ENCODE measurements around the gene TMEM255B.
A peak's percentile ranks its signal among the peaks of the same experiment; 100 is the strongest.
"Not testable (repeated sequence)": the region's sequence is repeated elsewhere in the genome, so short reads cannot be mapped to it uniquely, and the experiment has no call there.

TMEM255B gene

GRCh38 chr13:113750554-113751399 is 8.2 kb upstream of the TMEM255B start:
- DNase-seq = no peak
- Histone ChIP-seq H3K4me3 (ENCODE audit: insufficient read depth in 1 of 2, low read depth in 1 of 2, low read length in 2 of 2) (no peak overlapping the region), H2BK15ac (ENCODE audit: low read depth, poor library complexity, severe bottlenecking) (no peak overlapping the region), H3K9me3 (ENCODE audit: control insufficient read depth, low read length) (no peaks in the 10 kb centered on the region), H3K23ac (ENCODE audit: low read length in 2 of 2) (no peak overlapping the region), H4K91ac (ENCODE audit: low read length) (peak overlapping the region; percentile 73), H3K27me3 (ENCODE audit: control insufficient read depth in 1 of 2, insufficient read depth in 1 of 2, low read length in 2 of 2) (peaks cover 20 to 58% of the 10 kb centered on the region in 2 experiments), H2BK120ac (ENCODE audit: low read depth, low read length) (no peak overlapping the region), H3K27ac (ENCODE audit: low read length, poor library complexity, severe bottlenecking) (no peak overlapping the region), H3K18ac (ENCODE audit: low read depth in 1 of 2, low read length in 2 of 2) (no peak overlapping the region), H3K9ac (ENCODE audit: low read length) (no peak overlapping the region), H3K4ac (ENCODE audit: low read depth in 1 of 2, low read length in 2 of 2) (peak overlapping the region in 1 of 2 experiments; percentile 35), H2BK12ac (ENCODE audit: low read length in 2 of 2) (no peak overlapping the region), H3K79me1 (replicated peaks; ENCODE audit: low read length, poor library complexity, severe bottlenecking) (no peaks in the 10 kb centered on the region), H3K14ac (ENCODE audit: low read length in 2 of 2) (no peak overlapping the region), H2AK5ac (ENCODE audit: low read length, severe bottlenecking) (no peak overlapping the region), H2BK5ac (ENCODE audit: low read depth, low read length, poor library complexity, severe bottlenecking) (no peak overlapping the region), H3K36me3 (ENCODE audit: control insufficient read depth in 1 of 2, insufficient read depth in 2 of 2, low read depth in 1 of 2, low read length in 2 of 2) (no peaks in the 10 kb centered on the region), H4K8ac (ENCODE audit: low read length) (no peak overlapping the region), H2AFZ (ENCODE audit: low read depth, low read length) (no peak overlapping the region), H3K4me1 (ENCODE audit: control insufficient read depth, insufficient read depth, low read depth, low read length) (peaks cover 3% of the 10 kb centered on the region), H3K4me2 (ENCODE audit: low read length, poor library complexity, severe bottlenecking) (no peak overlapping the region)
- WGBS = 91% methylated on average over 23 of the region's 23 CpGs

GRCh38 chr13:113751491-113751890 is 7.5 kb upstream of the TMEM255B start:
- H2BK120ac ChIP-seq (ENCODE audit: low read depth, low read length) = no peak overlapping the region
- H2BK15ac ChIP-seq (ENCODE audit: low read depth, poor library complexity, severe bottlenecking) = no peak overlapping the region
- H2BK5ac ChIP-seq (ENCODE audit: low read depth, low read length, poor library complexity, severe bottlenecking) = no peak overlapping the region
- no peak overlapping the region for H3K9ac ChIP-seq (ENCODE audit: low read length)
- H3K4ac ChIP-seq (ENCODE audit: low read depth in 1 of 2, low read length in 2 of 2) = no peak overlapping the region
- H3K4me3 ChIP-seq (ENCODE audit: insufficient read depth in 1 of 2, low read depth in 1 of 2, low read length in 2 of 2) = no peak overlapping the region
- no peak overlapping the region for H3K4me2 ChIP-seq (ENCODE audit: low read length, poor library complexity, severe bottlenecking)
- H3K9me3 ChIP-seq (ENCODE audit: control insufficient read depth, low read length) = no peaks in the 10 kb centered on the region
- H4K91ac ChIP-seq (ENCODE audit: low read length) = no peak overlapping the region
- no peak for DNase-seq
- no peak overlapping the region for H3K14ac ChIP-seq (ENCODE audit: low read length in 2 of 2)
- peaks cover 4% of the 10 kb centered on the region for H3K4me1 ChIP-seq (ENCODE audit: control insufficient read depth, insufficient read depth, low read depth, low read length)
- no peak overlapping the region for H3K23ac ChIP-seq (ENCODE audit: low read length in 2 of 2)
- H3K36me3 ChIP-seq (ENCODE audit: control insufficient read depth in 1 of 2, insufficient read depth in 2 of 2, low read depth in 1 of 2, low read length in 2 of 2) = no peaks in the 10 kb centered on the region
- no peaks in the 10 kb centered on the region for H3K79me1 ChIP-seq (replicated peaks; ENCODE audit: low read length, poor library complexity, severe bottlenecking)
- H2AK5ac ChIP-seq (ENCODE audit: low read length, severe bottlenecking) = no peak overlapping the region
- no peak overlapping the region for H2AFZ ChIP-seq (ENCODE audit: low read depth, low read length)
- H3K27ac ChIP-seq (ENCODE audit: low read length, poor library complexity, severe bottlenecking) = no peak overlapping the region
- peaks cover 20 to 58% of the 10 kb centered on the region in 2 experiments for H3K27me3 ChIP-seq (ENCODE audit: control insufficient read depth in 1 of 2, insufficient read depth in 1 of 2, low read length in 2 of 2)
- no peak overlapping the region for H3K18ac ChIP-seq (ENCODE audit: low read depth in 1 of 2, low read length in 2 of 2)
- 96% methylated on average over 18 of the region's 19 CpGs for WGBS
- no peak overlapping the region for H4K8ac ChIP-seq (ENCODE audit: low read length)
- no peak overlapping the region for H2BK12ac ChIP-seq (ENCODE audit: low read length in 2 of 2)

- H3K9me3 ChIP-seq (ENCODE audit: control insufficient read depth, low read length); H2AFZ ChIP-seq (ENCODE audit: low read depth, low read length); H3K9ac ChIP-seq (ENCODE audit: low read length); H3K4me2 ChIP-seq (ENCODE audit: low read length, poor library complexity, severe bottlenecking); H3K18ac ChIP-seq (ENCODE audit: low read depth in 1 of 2, low read length in 2 of 2); H4K8ac ChIP-seq (ENCODE audit: low read length); H3K4me3 ChIP-seq (ENCODE audit: insufficient read depth in 1 of 2, low read depth in 1 of 2, low read length in 2 of 2); H3K4me1 ChIP-seq (ENCODE audit: control insufficient read depth, insufficient read depth, low read depth, low read length); H3K27ac ChIP-seq (ENCODE audit: low read length, poor library complexity, severe bottlenecking); H4K91ac ChIP-seq (ENCODE audit: low read length); H3K23ac ChIP-seq (ENCODE audit: low read length in 2 of 2); H3K79me1 ChIP-seq (replicated peaks; ENCODE audit: low read length, poor library complexity, severe bottlenecking); H2AK5ac ChIP-seq (ENCODE audit: low read length, severe bottlenecking); DNase-seq; H2BK12ac ChIP-seq (ENCODE audit: low read length in 2 of 2); H2BK15ac ChIP-seq (ENCODE audit: low read depth, poor library complexity, severe bottlenecking); H2BK120ac ChIP-seq (ENCODE audit: low read depth, low read length); H3K36me3 ChIP-seq (ENCODE audit: control insufficient read depth in 1 of 2, insufficient read depth in 2 of 2, low read depth in 1 of 2, low read length in 2 of 2); H2BK5ac ChIP-seq (ENCODE audit: low read depth, low read length, poor library complexity, severe bottlenecking); H3K14ac ChIP-seq (ENCODE audit: low read length in 2 of 2); H3K4ac ChIP-seq (ENCODE audit: low read depth in 1 of 2, low read length in 2 of 2): not testable (repeated sequence)
- peaks cover 20 to 55% of the 10 kb centered on the region in 2 experiments for H3K27me3 ChIP-seq (ENCODE audit: control insufficient read depth in 1 of 2, insufficient read depth in 1 of 2, low read length in 2 of 2)
- 94% methylated on average over 51 of the region's 78 CpGs for WGBS
Observed at GRCh38 chr13:113752211-113752986, 6.6 kb upstream of the TMEM255B start.

- peak overlapping the region in 1 of 2 experiments; percentile 64 for H3K14ac ChIP-seq (ENCODE audit: low read length in 2 of 2)
- no peak overlapping the region for H2AK5ac ChIP-seq (ENCODE audit: low read length, severe bottlenecking)
- no peak overlapping the region for H2BK120ac ChIP-seq (ENCODE audit: low read depth, low read length)
- no peaks in the 10 kb centered on the region for H3K36me3 ChIP-seq (ENCODE audit: control insufficient read depth in 1 of 2, insufficient read depth in 2 of 2, low read depth in 1 of 2, low read length in 2 of 2)
- no peak overlapping the region for H2BK5ac ChIP-seq (ENCODE audit: low read depth, low read length, poor library complexity, severe bottlenecking)
- no peak overlapping the region for H3K9ac ChIP-seq (ENCODE audit: low read length)
- H3K9me3 ChIP-seq (ENCODE audit: control insufficient read depth, low read length) = no peaks in the 10 kb centered on the region
- H2BK12ac ChIP-seq (ENCODE audit: low read length in 2 of 2) = no peak overlapping the region
- no peak overlapping the region for H2BK15ac ChIP-seq (ENCODE audit: low read depth, poor library complexity, severe bottlenecking)
- 87% methylated on average over 11 of the region's 11 CpGs for WGBS
- peaks cover 20 to 47% of the 10 kb centered on the region in 2 experiments for H3K27me3 ChIP-seq (ENCODE audit: control insufficient read depth in 1 of 2, insufficient read depth in 1 of 2, low read length in 2 of 2)
- no peak overlapping the region for H3K27ac ChIP-seq (ENCODE audit: low read length, poor library complexity, severe bottlenecking)
- H3K23ac ChIP-seq (ENCODE audit: low read length in 2 of 2) = no peak overlapping the region
- H3K4me1 ChIP-seq (ENCODE audit: control insufficient read depth, insufficient read depth, low read depth, low read length) = peaks cover 4% of the 10 kb centered on the region
- H3K4ac ChIP-seq (ENCODE audit: low read depth in 1 of 2, low read length in 2 of 2) = no peak overlapping the region
- no peak overlapping the region for H3K18ac ChIP-seq (ENCODE audit: low read depth in 1 of 2, low read length in 2 of 2)
- H4K91ac ChIP-seq (ENCODE audit: low read length) = no peak overlapping the region
- no peak overlapping the region for H4K8ac ChIP-seq (ENCODE audit: low read length)
- H2AFZ ChIP-seq (ENCODE audit: low read depth, low read length) = no peak overlapping the region
- H3K4me3 ChIP-seq (ENCODE audit: insufficient read depth in 1 of 2, low read depth in 1 of 2, low read length in 2 of 2) = no peak overlapping the region
- H3K4me2 ChIP-seq (ENCODE audit: low read length, poor library complexity, severe bottlenecking) = no peak overlapping the region
- DNase-seq = no peak
- no peaks in the 10 kb centered on the region for H3K79me1 ChIP-seq (replicated peaks; ENCODE audit: low read length, poor library complexity, severe bottlenecking)
Observed at GRCh38 chr13:113753171-113753570, 5.9 kb upstream of the TMEM255B start.
